Activated T-helper 2 cell treated with anti-CD3 and anti-CD28 coated beads, Interferon-gamma antibody, Interleukin-2, Interleukin-4, amounts not matched to agents 10 μg/mL and 5 μg/mL and 100 μg/mL, durations not matched to agents 14 hours and 24 hours and 36 hours (primary cell): ENCODE results near the gene IDH1. TPM values are rescaled to one million over a fixed set of nuclear protein-coding genes. Genes with fewer than 3 reads are reported as not detected.

Source experiments
- DNase-seq: peaks from one replicate; pipeline ENCODE4 v3.0.0; 2021; ENCODE audit warnings: low spot score
- H3K27ac Mint-ChIP-seq: one replicate; pipeline ENCODE4 v1.8.0; 2021; ENCODE audit warnings: mixed read lengths
- H3K27me3 Mint-ChIP-seq: one replicate; pipeline ENCODE4 v1.8.0; 2021; ENCODE audit warnings: low read depth, mixed read lengths
- H3K36me3 Mint-ChIP-seq: one replicate; pipeline ENCODE4 v1.8.0; 2021; ENCODE audit warnings: low read depth, mixed read lengths
- H3K4me1 Mint-ChIP-seq: one replicate; pipeline ENCODE4 v1.8.0; 2021; ENCODE audit warnings: low read depth, mixed read lengths
- H3K4me3 Mint-ChIP-seq: one replicate; pipeline ENCODE4 v1.8.0; 2021; ENCODE audit warnings: low read depth, mild to moderate bottlenecking, moderate library complexity, mixed read lengths
- H3K9me3 Mint-ChIP-seq: one replicate; pipeline ENCODE4 v1.8.0; 2021; ENCODE audit warnings: mixed read lengths
- intact Hi-C: fragments of 100-400 bp; cut with micrococcal nuclease; formaldehyde crosslinking; loops from one replicate; pipeline ENCODE4 v1.15.1; 2023
- total RNA-seq: library from RNA; stranded (reverse); gene quantifications from 2 replicates; pipeline ENCODE4 v1.2.3, GENCODE V29; 2022

Gene IDH1
- total RNA-seq, 1 donor from 2014 or later, result 46.1 TPM

GRCh38 chr2:208189810-208190503, 64.9 kb downstream of the IDH1 start, which contains the start of gene C2orf80:
C2orf80 (minus strand) TSS chr2:208190030; CDS start chr2:208186986, 3,044 bp downstream.
- no peaks in the 10 kb centered on the region for H3K4me1 Mint-ChIP-seq
- H3K4me3 Mint-ChIP-seq, result no peak within 1 kb of the TSS
- intact Hi-C loops, result no loop called here
- peaks cover 6% of the 10 kb centered on the region for H3K27me3 Mint-ChIP-seq
- H3K27ac Mint-ChIP-seq, result no peak within 1 kb of the TSS
- H3K36me3 Mint-ChIP-seq, result no peaks in the 10 kb centered on the region
- no peak for DNase-seq
- no peaks in the 10 kb centered on the region for H3K9me3 Mint-ChIP-seq

- H3K36me3 Mint-ChIP-seq, result no peaks in the 10 kb centered on the region
- no peaks in the 10 kb centered on the region for H3K9me3 Mint-ChIP-seq
- DNase-seq, result no peak
- H3K27ac Mint-ChIP-seq, result no peak overlapping the region
- no peaks in the 10 kb centered on the region for H3K4me1 Mint-ChIP-seq
- H3K27me3 Mint-ChIP-seq, result peaks cover 11% of the 10 kb centered on the region
- intact Hi-C loops, result no loop called here
- no peak overlapping the region for H3K4me3 Mint-ChIP-seq
These were observed 65.6 kb downstream of the IDH1 start for GRCh38 chr2:208189069-208189809.

- intact Hi-C loops, result no loop called here
These were observed 68.0 kb downstream of the IDH1 start for GRCh38 chr2:208186893-208187292.

GRCh38 chr2:208186465-208186864, 68.4 kb downstream of the IDH1 start:
- Mint-ChIP-seq H3K4me1 (no peaks in the 10 kb centered on the region), H3K27me3 (peaks cover 30% of the 10 kb centered on the region), H3K36me3 (no peaks in the 10 kb centered on the region), H3K9me3 (no peaks in the 10 kb centered on the region), H3K4me3 (no peak overlapping the region), H3K27ac (no peak overlapping the region)
- intact Hi-C loops, result no loop called here
- DNase-seq, result no peak

More at GRCh38 chr2:208186893-208187292, 68.0 kb downstream of the IDH1 start:
- H3K27me3 Mint-ChIP-seq, result peaks cover 28% of the 10 kb centered on the region
- H3K36me3 Mint-ChIP-seq, result no peaks in the 10 kb centered on the region
- no peaks in the 10 kb centered on the region for H3K9me3 Mint-ChIP-seq
- H3K27ac Mint-ChIP-seq, result no peak overlapping the region
- no peaks in the 10 kb centered on the region for H3K4me1 Mint-ChIP-seq
- H3K4me3 Mint-ChIP-seq, result no peak overlapping the region
- DNase-seq, result no peak

Other genes starting within 250 kb of the IDH1 start
- gene PLEKHM3, start 229.5 kb downstream of the IDH1 start, total RNA-seq, result 7.1 and 8.4 TPM in 2 replicates
- not detected in 2 replicates for gene CRYGD, start 130.5 kb downstream of the IDH1 start, total RNA-seq
- not detected in 2 replicates for gene CRYGC, start 125.2 kb downstream of the IDH1 start, total RNA-seq
- not detected in 2 replicates for gene CRYGB, start 108.9 kb downstream of the IDH1 start, total RNA-seq
- gene CRYGA, start 91.5 kb downstream of the IDH1 start, total RNA-seq, result not detected in 2 replicates
- gene C2orf80, start 65.0 kb downstream of the IDH1 start, total RNA-seq, result not detected in 2 replicates
- gene PIKFYVE, start 11.2 kb upstream of the IDH1 start, total RNA-seq, result 30.3 and 34.1 TPM in 2 replicates
- 0.07 and 0.14 TPM in 2 replicates for gene PTH2R, start 151.7 kb upstream of the IDH1 start, total RNA-seq